Tibial nerve (tissue), 4 donors: ENCODE results near the gene ARHGAP6. TPM values are rescaled to one million over a fixed set of nuclear protein-coding genes. Genes with fewer than 3 reads are reported as not detected.

Experiments used
- DNase-seq, 2 donors: peaks; one replicate each; pipeline ENCODE4 v3.0.0-alpha.2; 2019; ENCODE audit warnings: low spot score in 2 of 2
- H3K27ac ChIP-seq, 4 donors: fragments of 200-600 bp; sonication (generic) in 3 of 4; one replicate each; pipeline ENCODE4 v1.5.1; 2017 to 2019; ENCODE audit warnings: mild to moderate bottlenecking in 1 of 4
- H3K27me3 ChIP-seq, 2 donors: fragments of 200-600 bp; sonication (generic) in 1 of 2; one replicate each; pipeline versions ENCODE4 v1.5.1 to v1.6.0; 2017 to 2019
- H3K36me3 ChIP-seq, 3 donors: fragments of 200-600 bp; sonication (generic); one replicate each; pipeline ENCODE4 v1.5.1; 2018 to 2019
- H3K4me1 ChIP-seq, 4 donors: fragments of 200-600 bp; sonication (generic) in 3 of 4; one replicate each; pipeline ENCODE4 v1.5.1; 2017 to 2019
- H3K4me3 ChIP-seq, 4 donors: fragments of 200-600 bp; sonication (generic) in 3 of 4; one replicate each; pipeline ENCODE4 v1.5.1; 2017 to 2019; ENCODE audit warnings: mild to moderate bottlenecking in 1 of 4, moderate library complexity in 1 of 4
- H3K9me3 ChIP-seq, 4 donors: fragments of 200-600 bp; sonication (generic) in 3 of 4; one replicate each; pipeline ENCODE4 v1.5.1; 2017 to 2019
- CTCF ChIP-seq, 5 experiments: fragments of 200-600 bp in 3 of 5; fragments of 450-650 bp in 2 of 5; sonication (generic) in 3 of 5; IDR thresholded peaks; one replicate each; pipeline ENCODE4 v1.5.1; 2016 to 2019; ENCODE audit warnings: antibody characterized with exemption in 5 of 5, mild to moderate bottlenecking in 3 of 5, moderate library complexity in 2 of 5
- EP300 ChIP-seq, 2 donors: sonication (generic); formaldehyde crosslinking; IDR thresholded peaks; one replicate each; pipeline ENCODE4 v1.6.1; 2017; ENCODE audit warnings: antibody characterized with exemption in 2 of 2, mild to moderate bottlenecking in 1 of 2
- POLR2A ChIP-seq, 2 donors: fragments of 450-650 bp; IDR thresholded peaks; one replicate each; pipeline ENCODE4 v1.6.1; 2017; ENCODE audit warnings: antibody characterized with exemption in 2 of 2, mild to moderate bottlenecking in 2 of 2, moderate library complexity in 2 of 2
- WGBS, 2 donors: methylation state at CpG; one replicate each; pipeline ENCODE4 v1.1.5; 2018; 5-methylcytosine and 5-hydroxymethylcytosine counted together
- total RNA-seq, 4 donors: library from RNA; depleted of rRNA; stranded (reverse); fragments of >200 nt; gene quantifications; one replicate each; pipeline ENCODE4 v1.1.0, GENCODE V29; 2016

Gene ARHGAP6
- total RNA-seq, 4 donors from 2014 or later: 16.0 to 51.9 (median 39.3) TPM

GRCh38 chrX:11349661-11350337 is 315.9 kb downstream of the ARHGAP6 start:
- no peak for TF ChIP-seq EP300 (IDR thresholded peaks at IDR 0.05)
- TF ChIP-seq POLR2A (IDR thresholded peaks at IDR 0.05): no peak
- TF ChIP-seq CTCF (IDR thresholded peaks at IDR 0.05): no peak
- Histone ChIP-seq H3K4me3 (peak overlapping the region in 1 of 4 donors; percentile 12), H3K27me3 (no peaks in the 10 kb centered on the region), H3K9me3 (no peaks in the 10 kb centered on the region), H3K27ac (peak overlapping the region in 1 of 4 donors; percentile 44), H3K36me3 (no peaks in the 10 kb centered on the region), H3K4me1 (no peaks in the 10 kb centered on the region)
- no peak for DNase-seq
- 54 to 56% methylated on average over 2 of the region's 2 CpGs for WGBS, 2 donors

- DNase-seq: no peak
- Histone ChIP-seq H3K27me3 (no peaks in the 10 kb centered on the region), H3K36me3 (no peaks in the 10 kb centered on the region), H3K4me1 (no peaks in the 10 kb centered on the region), H3K27ac (no peak overlapping the region), H3K9me3 (no peaks in the 10 kb centered on the region), H3K4me3 (no peak overlapping the region)
- 82 to 100% methylated on average over 1 of the region's 1 CpG for WGBS, 2 donors
- no peak for TF ChIP-seq CTCF (IDR thresholded peaks at IDR 0.05)
- no peak for TF ChIP-seq EP300 (IDR thresholded peaks at IDR 0.05)
- TF ChIP-seq POLR2A (IDR thresholded peaks at IDR 0.05): no peak
Measured at GRCh38 chrX:11349020-11349419, 316.7 kb downstream of the ARHGAP6 start.

- H3K27me3 ChIP-seq: no peaks in the 10 kb centered on the region
- DNase-seq: no peak
- H3K4me3 ChIP-seq: no peak overlapping the region
- TF ChIP-seq CTCF (IDR thresholded peaks at IDR 0.05) (no peak), POLR2A (IDR thresholded peaks at IDR 0.05) (no peak), EP300 (IDR thresholded peaks at IDR 0.05) (no peak)
- no peak overlapping the region for H3K27ac ChIP-seq
- H3K36me3 ChIP-seq: no peaks in the 10 kb centered on the region
- H3K4me1 ChIP-seq: no peaks in the 10 kb centered on the region
- no peaks in the 10 kb centered on the region for H3K9me3 ChIP-seq
- 44 to 56% methylated on average over 3 of the region's 3 CpGs for WGBS, 2 donors
Measured at GRCh38 chrX:11347300-11347699, 318.4 kb downstream of the ARHGAP6 start.

GRCh38 chrX:11346121-11346682 is 319.5 kb downstream of the ARHGAP6 start:
- Histone ChIP-seq H3K9me3 (no peaks in the 10 kb centered on the region), H3K36me3 (no peaks in the 10 kb centered on the region), H3K4me1 (peaks cover 0 to 3% (median 0%) of the 10 kb centered on the region in 4 donors), H3K4me3 (no peak overlapping the region), H3K27me3 (no peaks in the 10 kb centered on the region), H3K27ac (no peak overlapping the region)
- TF ChIP-seq CTCF (IDR thresholded peaks at IDR 0.05) (no peak), EP300 (IDR thresholded peaks at IDR 0.05) (no peak), POLR2A (IDR thresholded peaks at IDR 0.05) (no peak)
- 56 to 57% methylated on average over 2 of the region's 2 CpGs for WGBS, 2 donors
- no peak for DNase-seq

GRCh38 chrX:11342673-11343072 is 323.0 kb downstream of the ARHGAP6 start:
- H3K4me1 ChIP-seq: peaks cover 0 to 3% (median 0%) of the 10 kb centered on the region in 4 donors
- H3K4me3 ChIP-seq: no peak overlapping the region
- TF ChIP-seq EP300 (IDR thresholded peaks at IDR 0.05) (no peak), POLR2A (IDR thresholded peaks at IDR 0.05) (no peak), CTCF (IDR thresholded peaks at IDR 0.05) (no peak)
- DNase-seq: no peak
- no peaks in the 10 kb centered on the region for H3K27me3 ChIP-seq
- no peaks in the 10 kb centered on the region for H3K36me3 ChIP-seq
- H3K27ac ChIP-seq: no peak overlapping the region
- H3K9me3 ChIP-seq: no peaks in the 10 kb centered on the region
